Neural cell (in vitro differentiated cells): ENCODE data around the gene RIF1.

Source experiments
- EP300 ChIP-seq: fragments of 450-650 bp; conservative IDR thresholded peaks from 2 replicates; pipeline ENCODE4 v1.6.1; 2014; ENCODE audit warnings: antibody characterized with exemption, mild to moderate bottlenecking, moderate library complexity; ENCODE audit not compliant: poor library complexity, severe bottlenecking
- EZH2 ChIP-seq: fragments of 200-600, 300-800 bp; shearing (Covaris generic), sonication (generic); IDR thresholded peaks from 2 replicates; pipeline ENCODE4 v1.6.1; 2014; ENCODE audit warnings: antibody characterized with exemption, low read length, borderline replicate concordance, mild to moderate bottlenecking; ENCODE audit not compliant: insufficient read depth, poor library complexity, severe bottlenecking
- MXI1 ChIP-seq: fragments of 450-650 bp; conservative IDR thresholded peaks from 2 replicates; pipeline ENCODE4 v1.6.1; 2014; ENCODE audit warnings: antibody characterized with exemption, mild to moderate bottlenecking; ENCODE audit not compliant: poor library complexity, severe bottlenecking
- POLR2AphosphoS5 ChIP-seq: IDR thresholded peaks from 2 replicates; pipeline ENCODE4 v1.6.1; 2012

DNA sequence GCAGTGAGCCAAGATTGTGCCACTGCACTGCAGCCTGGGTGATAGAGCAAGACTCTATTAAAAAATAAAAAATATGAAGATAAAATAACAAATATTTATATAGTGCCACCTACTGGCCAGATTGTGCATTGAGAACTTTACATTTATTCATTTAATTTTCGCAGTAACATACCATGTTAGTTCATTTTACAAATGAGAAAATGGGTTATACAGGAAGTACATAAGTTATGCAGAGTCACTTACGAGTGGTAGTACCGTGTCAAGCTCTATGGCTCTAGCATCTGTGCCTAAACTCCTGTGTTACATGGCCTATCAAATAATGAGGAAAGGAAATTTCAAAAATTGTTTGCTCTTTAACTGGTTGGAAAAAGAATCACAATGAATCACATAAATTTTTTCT is 27.9 kb downstream of the RIF1 start:
- TF ChIP-seq MXI1: no peak
- no peak for TF ChIP-seq POLR2AphosphoS5
- no peak for TF ChIP-seq EZH2
- TF ChIP-seq EP300: no peak
